ENCODE measurements around the gene PFDN4.

PFDN4 gene

GRCh38 chr20:54267483-54268003 lies 59.7 kb downstream of the PFDN4 start:
- H2AFZ ChIP-seq (ENCODE audit: low read depth, low read length): no peak overlapping the region
- no peak overlapping the region for H3K23ac ChIP-seq (ENCODE audit: low read length in 2 of 2)
- no peaks in the 10 kb centered on the region for H3K4me1 ChIP-seq (ENCODE audit: control insufficient read depth, insufficient read depth, low read depth, low read length)
- H3K9ac ChIP-seq (ENCODE audit: low read length): no peak overlapping the region
- peaks cover 0 to 8% of the 10 kb centered on the region in 2 experiments for H3K27me3 ChIP-seq (ENCODE audit: control insufficient read depth in 1 of 2, insufficient read depth in 1 of 2, low read length in 2 of 2)
- H3K4me2 ChIP-seq (ENCODE audit: low read length, poor library complexity, severe bottlenecking): no peak overlapping the region
- no peaks in the 10 kb centered on the region for H3K36me3 ChIP-seq (ENCODE audit: control insufficient read depth in 1 of 2, insufficient read depth in 2 of 2, low read depth in 1 of 2, low read length in 2 of 2)
- no peak overlapping the region for H3K4ac ChIP-seq (ENCODE audit: low read depth in 1 of 2, low read length in 2 of 2)
- no peak overlapping the region for H3K4me3 ChIP-seq (ENCODE audit: insufficient read depth in 1 of 2, low read depth in 1 of 2, low read length in 2 of 2)
- no peak overlapping the region for H3K27ac ChIP-seq (ENCODE audit: low read length, poor library complexity, severe bottlenecking)
- no peak overlapping the region for H2BK15ac ChIP-seq (ENCODE audit: low read depth, poor library complexity, severe bottlenecking)
- no peak overlapping the region for H3K14ac ChIP-seq (ENCODE audit: low read length in 2 of 2)
- H2AK5ac ChIP-seq (ENCODE audit: low read length, severe bottlenecking): no peak overlapping the region
- no peak overlapping the region for H3K18ac ChIP-seq (ENCODE audit: low read depth in 1 of 2, low read length in 2 of 2)
- no peak for DNase-seq
- no peak overlapping the region for H4K8ac ChIP-seq (ENCODE audit: low read length)
- no peaks in the 10 kb centered on the region for H3K9me3 ChIP-seq (ENCODE audit: control insufficient read depth, low read length)
- no peak overlapping the region for H2BK120ac ChIP-seq (ENCODE audit: low read depth, low read length)
- no peaks in the 10 kb centered on the region for H3K79me1 ChIP-seq (replicated peaks; ENCODE audit: low read length, poor library complexity, severe bottlenecking)
- no peak overlapping the region for H2BK5ac ChIP-seq (ENCODE audit: low read depth, low read length, poor library complexity, severe bottlenecking)
- H2BK12ac ChIP-seq (ENCODE audit: low read length in 2 of 2): no peak overlapping the region
- WGBS: 65% methylated on average over 4 of the region's 4 CpGs
- no peak overlapping the region for H4K91ac ChIP-seq (ENCODE audit: low read length)

DNA sequence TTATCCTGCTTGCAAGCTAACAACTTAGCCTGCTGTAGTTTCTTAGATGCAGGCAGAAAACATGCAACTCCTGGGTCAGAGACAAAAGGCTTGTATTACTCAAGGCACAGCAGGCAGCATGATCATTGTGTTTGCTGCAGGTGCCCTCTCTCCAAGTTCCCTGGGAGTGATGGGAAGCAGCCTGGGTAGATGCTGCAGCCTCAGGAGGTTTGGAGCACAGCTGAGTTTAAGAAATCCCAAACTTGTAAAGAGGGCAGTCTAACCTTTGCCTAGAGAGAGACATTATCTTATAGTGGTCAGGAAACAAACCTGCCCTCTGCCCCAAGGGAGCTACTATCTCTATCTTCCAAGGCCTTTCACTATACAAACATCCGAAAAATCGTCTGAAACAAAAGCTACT lies 61.1 kb downstream of the PFDN4 start:
- no peak overlapping the region for H2AK5ac ChIP-seq (ENCODE audit: low read length, severe bottlenecking)
- H3K4me2 ChIP-seq (ENCODE audit: low read length, poor library complexity, severe bottlenecking): no peak overlapping the region
- no peak overlapping the region for H3K4ac ChIP-seq (ENCODE audit: low read depth in 1 of 2, low read length in 2 of 2)
- no peak overlapping the region for H3K9ac ChIP-seq (ENCODE audit: low read length)
- no peak overlapping the region for H2BK12ac ChIP-seq (ENCODE audit: low read length in 2 of 2)
- no peak overlapping the region for H3K14ac ChIP-seq (ENCODE audit: low read length in 2 of 2)
- H2AFZ ChIP-seq (ENCODE audit: low read depth, low read length): no peak overlapping the region
- no peak overlapping the region for H3K18ac ChIP-seq (ENCODE audit: low read depth in 1 of 2, low read length in 2 of 2)
- H2BK5ac ChIP-seq (ENCODE audit: low read depth, low read length, poor library complexity, severe bottlenecking): no peak overlapping the region
- peaks cover 0 to 8% of the 10 kb centered on the region in 2 experiments for H3K27me3 ChIP-seq (ENCODE audit: control insufficient read depth in 1 of 2, insufficient read depth in 1 of 2, low read length in 2 of 2)
- DNase-seq: no peak
- H4K8ac ChIP-seq (ENCODE audit: low read length): no peak overlapping the region
- no peak overlapping the region for H4K91ac ChIP-seq (ENCODE audit: low read length)
- no peak overlapping the region for H3K27ac ChIP-seq (ENCODE audit: low read length, poor library complexity, severe bottlenecking)
- no peak overlapping the region for H2BK15ac ChIP-seq (ENCODE audit: low read depth, poor library complexity, severe bottlenecking)
- H3K4me1 ChIP-seq (ENCODE audit: control insufficient read depth, insufficient read depth, low read depth, low read length): no peaks in the 10 kb centered on the region
- no peak overlapping the region for H3K4me3 ChIP-seq (ENCODE audit: insufficient read depth in 1 of 2, low read depth in 1 of 2, low read length in 2 of 2)
- WGBS: 92% methylated on average over 2 of the region's 2 CpGs
- H3K23ac ChIP-seq (ENCODE audit: low read length in 2 of 2): no peak overlapping the region
- no peaks in the 10 kb centered on the region for H3K79me1 ChIP-seq (replicated peaks; ENCODE audit: low read length, poor library complexity, severe bottlenecking)
- H3K36me3 ChIP-seq (ENCODE audit: control insufficient read depth in 1 of 2, insufficient read depth in 2 of 2, low read depth in 1 of 2, low read length in 2 of 2): no peaks in the 10 kb centered on the region
- no peak overlapping the region for H2BK120ac ChIP-seq (ENCODE audit: low read depth, low read length)
- H3K9me3 ChIP-seq (ENCODE audit: control insufficient read depth, low read length): no peaks in the 10 kb centered on the region

Measured in mesenchymal stem cell (in vitro differentiated cells and primary cell).